HG03342 (cell line): ENCODE measurements around the gene PAK6.

ENCODE experiments used
- ATAC-seq: cut with Tn5 transposase; IDR thresholded peaks from one replicate; pipeline ENCODE4 v1.9.1; 2021; ENCODE audit warnings: mild to moderate bottlenecking, moderate library complexity; ENCODE audit not compliant: unreplicated experiment

Gene PAK6

DNA sequence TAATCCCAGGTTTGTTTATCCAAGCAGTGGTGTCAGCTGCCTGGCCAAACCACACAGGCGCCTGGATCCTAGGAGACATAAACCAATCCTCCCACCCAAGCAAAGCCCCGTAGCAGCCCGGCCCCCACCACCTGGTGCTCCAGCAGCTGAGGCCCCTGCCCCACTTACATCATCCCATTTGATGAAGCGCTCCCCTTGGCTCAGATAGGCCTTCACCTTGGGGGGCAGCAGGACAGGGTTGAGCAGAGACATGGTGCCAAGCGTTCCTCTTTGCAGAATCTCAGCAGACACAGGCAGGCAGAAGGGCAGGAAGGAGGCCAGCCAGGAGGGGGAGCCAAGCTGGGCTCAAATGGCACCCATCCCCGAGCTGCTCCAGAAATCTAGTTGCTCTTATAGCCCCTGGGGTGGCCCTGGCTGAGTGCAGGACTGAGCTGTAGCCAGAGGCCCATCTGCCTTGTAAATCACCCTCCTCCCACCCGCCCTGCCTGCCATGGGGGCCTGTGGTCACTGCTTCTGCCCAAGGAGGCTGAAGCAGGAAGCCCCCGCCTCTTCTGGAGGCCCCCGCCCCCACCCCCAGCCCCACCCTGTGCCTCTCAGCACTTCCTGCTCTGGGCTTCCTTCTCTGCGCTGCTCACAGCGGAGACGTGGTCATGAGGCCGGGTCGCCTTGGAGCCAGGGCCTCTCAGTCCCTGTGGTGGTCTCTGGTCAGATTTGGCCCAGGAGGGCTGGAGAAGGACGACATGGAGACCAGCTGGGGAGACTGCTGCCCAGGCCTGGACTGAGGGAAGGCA is 68.8 kb downstream of the PAK6 start, which contains the start of gene PLCB2:
Gene PLCB2, minus strand, starts transcription at position 515 of the 791 bp plus-strand sequence. Its CDS starts 263 bp downstream, at position 252.
- peak; percentile 45 for ATAC-seq

DNA sequence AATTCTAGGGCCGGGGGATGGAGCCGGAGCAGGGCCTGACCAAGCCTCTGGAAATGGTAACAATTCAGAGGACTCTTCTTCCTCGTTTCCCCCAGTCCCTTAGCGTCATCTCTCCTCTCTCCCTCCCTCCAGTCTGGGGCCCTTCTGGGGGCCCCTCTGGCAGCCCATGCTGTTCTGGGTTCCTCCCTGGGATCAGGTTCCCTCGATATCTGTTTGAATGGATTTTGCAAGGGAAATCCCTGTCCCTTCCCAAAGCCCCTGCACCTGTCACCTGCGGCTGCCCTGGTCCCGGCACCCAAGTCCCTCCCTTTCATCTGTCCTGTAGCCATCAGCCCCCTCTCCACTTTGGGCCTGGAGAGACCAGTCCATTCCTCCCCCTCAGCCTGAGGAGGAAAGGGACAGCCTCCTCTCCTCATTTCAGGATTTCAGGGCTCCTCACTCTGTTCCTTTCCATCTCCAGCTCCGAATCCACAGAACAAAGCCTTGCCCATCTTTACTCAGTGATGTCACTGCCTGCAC is 70.5 kb downstream of the PAK6 start:
- no peak for ATAC-seq

DNA sequence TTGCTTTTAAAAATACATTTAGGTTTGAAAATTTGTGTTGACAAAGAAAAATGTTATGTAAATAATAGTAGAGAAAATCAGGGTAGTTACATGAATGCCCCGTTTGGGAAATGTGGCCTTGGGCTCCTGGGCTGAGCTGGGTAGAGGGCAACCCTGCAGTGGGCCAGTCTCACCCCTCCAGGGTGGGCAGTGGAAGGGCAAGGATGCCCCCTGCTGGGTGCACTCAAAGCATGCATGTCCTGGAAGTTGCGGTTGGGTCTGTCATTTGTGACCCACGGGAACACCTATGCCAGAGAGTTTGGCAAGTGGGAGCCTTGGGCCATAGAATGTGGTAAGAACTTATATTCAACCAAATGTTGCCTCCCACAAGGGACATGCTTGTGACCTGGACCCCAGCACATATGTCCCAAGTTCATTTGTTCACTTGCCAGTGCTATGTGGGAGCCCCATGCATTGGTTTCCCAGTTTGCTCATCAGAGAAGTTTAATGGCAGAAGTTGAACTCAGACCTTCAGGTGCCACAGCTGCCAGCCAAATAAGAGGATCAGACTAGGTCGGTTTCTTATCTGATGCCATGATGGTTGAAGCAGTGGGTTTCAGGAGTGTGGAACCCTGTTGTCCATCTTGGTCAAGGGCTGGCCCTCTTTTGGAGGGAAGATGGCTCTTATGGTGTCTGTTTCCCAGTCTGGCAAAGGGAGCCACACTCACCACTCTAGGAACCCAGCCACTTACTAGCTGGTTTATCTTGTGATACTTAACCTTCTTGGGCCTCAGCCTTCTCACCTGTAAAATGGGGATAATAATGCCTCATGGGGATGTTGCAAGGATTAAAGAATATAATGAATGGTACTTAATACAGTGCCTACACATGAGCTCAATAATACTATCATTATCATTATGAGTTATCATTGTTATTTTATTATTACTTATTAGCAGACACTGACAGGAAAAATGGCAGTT is 71.4 kb downstream of the PAK6 start:
- ATAC-seq: no peak

DNA sequence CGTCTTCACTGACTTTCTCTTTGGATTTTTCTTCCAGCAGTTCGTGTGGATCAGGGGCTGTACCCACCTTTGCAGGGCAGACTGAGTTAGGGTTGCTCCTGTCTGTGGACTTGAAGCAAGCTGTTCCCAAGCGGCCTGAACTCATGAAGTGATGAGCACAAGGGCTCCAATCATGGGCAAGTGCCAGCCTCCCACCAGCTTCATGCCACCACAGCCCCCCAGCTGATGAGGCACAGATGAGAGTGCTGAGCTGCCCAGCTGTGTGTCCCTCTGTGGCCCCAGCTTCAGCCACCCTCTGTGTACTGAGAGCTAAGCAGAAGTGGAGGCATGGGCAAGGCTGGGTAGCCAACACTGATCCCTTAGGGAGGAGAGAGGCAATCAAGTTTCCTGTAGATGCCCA is 72.1 kb downstream of the PAK6 start:
- ATAC-seq: no peak

DNA sequence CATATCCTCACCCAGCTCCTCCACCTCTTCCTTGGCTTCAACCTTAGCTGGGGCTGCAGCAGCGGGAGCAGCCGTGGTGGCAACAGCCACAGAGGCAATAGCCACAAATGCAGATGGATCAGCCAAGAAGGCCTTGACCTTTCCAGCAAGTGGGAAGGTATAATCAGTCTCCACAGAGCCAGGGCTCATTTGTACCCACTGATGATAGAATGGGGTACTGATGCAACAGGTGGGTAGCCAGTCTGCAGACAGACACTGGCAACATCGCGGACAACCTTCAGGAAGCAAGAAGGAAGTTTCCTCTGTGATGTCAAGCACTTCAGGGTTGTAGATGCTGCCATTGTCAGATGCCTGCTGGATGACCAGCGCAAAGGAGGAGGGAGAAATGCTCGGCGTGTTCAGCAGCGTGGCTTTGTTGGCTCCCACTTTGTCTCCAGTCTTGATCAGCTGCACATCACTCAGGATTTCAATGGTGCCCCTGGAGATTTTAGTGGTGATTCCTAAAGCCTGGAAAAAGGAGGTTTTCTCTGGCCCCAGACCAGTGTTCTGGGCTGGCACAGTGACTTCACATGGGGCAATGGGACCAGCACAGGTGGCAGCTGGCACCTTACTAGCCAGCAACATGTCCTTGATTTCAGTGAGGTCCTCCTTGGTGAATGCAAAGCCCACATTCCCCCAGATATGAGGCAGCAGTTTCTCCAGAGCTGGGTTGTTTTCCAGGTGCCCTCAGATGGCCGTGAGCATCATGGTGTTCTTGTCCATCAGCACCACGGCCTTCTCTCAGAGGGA is 73.7 kb downstream of the PAK6 start:
- ATAC-seq: no peak

DNA sequence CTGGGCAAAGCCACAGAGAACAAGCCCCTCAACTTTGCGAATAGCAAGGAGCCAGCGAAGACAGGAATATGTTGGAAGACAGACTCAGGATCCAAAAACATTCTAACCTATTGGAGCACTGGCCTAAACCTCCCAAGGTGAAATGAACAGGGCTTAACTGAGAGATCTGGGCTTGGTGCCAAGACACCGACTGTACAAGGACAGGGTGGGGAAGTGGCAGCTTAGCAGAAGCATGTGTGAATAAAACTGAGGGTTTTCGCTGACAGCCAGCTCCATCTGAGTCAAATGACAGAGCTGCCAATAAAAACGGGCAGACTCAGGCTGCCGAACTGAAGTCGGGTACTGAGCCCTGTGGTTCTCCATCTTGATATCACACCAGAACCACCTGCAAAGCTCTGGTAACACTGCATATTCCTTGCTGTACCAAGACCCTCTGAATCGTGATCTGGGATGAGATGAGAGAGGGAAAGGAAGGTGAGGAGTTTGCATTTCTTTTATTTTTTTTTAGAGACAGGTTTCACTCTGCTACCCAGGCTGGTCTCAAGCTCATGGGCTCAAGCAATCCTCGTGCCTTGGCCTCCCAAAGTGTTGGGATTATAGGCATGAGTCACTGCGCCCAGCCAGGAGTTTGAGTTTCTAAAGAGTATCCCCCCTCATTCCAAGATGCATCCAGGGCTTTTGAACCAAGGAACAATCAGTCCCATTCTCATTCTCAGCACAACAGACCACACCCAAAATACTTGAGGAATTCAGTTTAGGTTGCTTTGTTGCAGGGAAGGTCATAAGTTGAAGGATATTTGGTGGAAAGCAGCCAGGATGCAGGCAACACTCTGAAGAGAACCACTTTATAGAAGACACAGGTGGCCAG is 74.9 kb downstream of the PAK6 start:
- ATAC-seq: no peak

DNA sequence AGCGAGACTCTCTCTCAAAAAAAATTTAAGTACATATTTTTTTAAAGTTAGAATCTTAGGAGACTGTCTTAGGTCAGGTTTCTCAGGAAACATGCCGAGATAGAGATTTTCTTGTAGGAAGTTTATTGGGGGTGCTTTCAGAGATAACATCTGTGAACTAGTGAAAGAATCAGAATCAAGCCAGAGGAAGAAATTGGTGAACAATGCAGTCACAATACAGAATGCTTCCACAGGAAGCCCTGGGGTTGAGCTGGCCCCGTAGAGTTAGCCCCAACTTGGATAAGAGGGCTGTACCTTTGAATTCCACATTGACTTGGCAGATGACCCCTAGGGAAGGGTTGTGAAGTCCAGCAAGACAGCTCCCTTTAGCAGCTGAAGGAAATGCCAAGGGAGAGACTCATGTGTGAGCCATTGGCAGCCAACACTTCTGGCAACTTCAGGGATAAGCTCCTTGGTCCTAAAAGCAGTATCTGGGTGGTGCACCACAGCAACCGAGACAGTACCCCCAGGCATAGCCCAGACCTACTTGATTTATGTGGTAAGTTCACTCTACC is 75.9 kb downstream of the PAK6 start:
- no peak for ATAC-seq

DNA sequence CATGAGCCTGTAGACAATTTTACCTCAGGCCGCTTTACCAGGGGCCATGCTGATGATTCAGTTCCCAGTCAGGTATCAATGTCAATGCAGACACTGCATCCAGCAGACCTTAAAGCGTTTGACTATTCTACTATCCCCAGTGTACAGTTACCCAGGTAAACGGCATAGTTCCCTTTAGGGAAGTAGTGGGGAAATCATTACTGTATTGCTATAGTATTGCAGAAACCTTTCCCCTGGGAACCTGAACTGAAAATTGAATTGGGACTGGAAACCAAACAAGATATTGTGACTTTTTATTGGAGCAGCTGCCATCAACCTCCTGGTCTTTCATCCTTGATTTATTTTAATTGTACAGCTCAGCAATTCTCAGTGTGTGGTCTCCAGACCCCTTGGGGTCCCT is 78.1 kb downstream of the PAK6 start:
- no peak for ATAC-seq

DNA sequence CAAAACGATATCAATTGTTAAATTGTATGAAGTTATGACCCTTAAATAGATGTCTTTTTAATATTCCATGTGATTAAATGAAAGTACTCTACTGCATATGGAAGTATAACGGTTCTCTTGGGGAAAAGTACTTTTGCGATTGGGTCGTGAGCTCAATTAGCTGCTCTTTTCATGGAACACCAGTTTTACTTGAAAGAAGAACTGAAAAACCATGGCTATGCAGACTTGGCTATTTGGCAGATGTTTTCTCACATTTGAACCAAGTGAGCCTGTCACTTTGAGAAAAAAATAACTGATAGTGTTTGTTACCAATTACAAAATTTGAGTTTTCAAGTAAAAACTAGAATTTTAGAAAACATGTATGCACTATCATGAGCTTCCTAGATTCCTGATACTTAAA is 78.7 kb downstream of the PAK6 start:
- no peak for ATAC-seq

DNA sequence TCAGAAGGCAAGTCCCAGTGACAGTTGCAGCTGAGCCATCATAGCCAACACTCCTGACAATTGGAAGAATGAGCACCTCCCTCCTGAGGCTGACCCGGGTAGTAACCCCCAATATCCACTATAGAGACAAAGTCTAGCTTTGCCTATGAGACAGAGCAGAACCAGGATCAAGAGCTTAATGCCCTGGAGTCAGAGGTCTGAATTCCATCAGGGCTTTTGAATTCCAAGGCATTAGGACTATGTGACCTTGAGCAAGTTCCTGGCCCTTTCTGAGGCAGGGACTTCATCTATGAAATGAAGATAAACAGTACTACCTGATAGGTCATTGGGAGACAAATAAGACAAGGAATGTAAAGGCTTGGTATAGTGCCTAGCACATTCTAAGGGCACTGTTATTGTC is 81.5 kb downstream of the PAK6 start:
- no peak for ATAC-seq

DNA sequence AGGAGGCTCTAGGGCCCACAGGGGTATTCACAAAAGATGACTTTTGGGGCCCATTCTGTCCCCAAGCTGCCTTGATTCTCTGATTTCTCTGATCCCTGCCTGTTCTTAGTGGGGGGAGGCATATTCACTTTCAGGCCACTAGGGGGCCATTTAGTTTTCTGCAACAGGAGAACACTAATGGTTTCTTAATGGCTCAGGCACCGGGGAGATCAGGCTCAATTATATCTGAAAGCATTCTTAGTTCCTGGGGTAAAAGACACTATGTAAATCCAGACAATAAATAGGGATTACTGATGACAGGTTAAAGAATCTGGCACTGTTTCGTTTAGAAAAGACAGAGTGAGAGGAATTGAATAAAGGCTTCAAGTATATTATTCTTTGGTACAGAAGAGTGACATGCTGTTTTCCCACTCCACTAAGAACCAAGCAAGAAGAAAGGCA is 82.1 kb downstream of the PAK6 start:
- ATAC-seq: no peak

DNA sequence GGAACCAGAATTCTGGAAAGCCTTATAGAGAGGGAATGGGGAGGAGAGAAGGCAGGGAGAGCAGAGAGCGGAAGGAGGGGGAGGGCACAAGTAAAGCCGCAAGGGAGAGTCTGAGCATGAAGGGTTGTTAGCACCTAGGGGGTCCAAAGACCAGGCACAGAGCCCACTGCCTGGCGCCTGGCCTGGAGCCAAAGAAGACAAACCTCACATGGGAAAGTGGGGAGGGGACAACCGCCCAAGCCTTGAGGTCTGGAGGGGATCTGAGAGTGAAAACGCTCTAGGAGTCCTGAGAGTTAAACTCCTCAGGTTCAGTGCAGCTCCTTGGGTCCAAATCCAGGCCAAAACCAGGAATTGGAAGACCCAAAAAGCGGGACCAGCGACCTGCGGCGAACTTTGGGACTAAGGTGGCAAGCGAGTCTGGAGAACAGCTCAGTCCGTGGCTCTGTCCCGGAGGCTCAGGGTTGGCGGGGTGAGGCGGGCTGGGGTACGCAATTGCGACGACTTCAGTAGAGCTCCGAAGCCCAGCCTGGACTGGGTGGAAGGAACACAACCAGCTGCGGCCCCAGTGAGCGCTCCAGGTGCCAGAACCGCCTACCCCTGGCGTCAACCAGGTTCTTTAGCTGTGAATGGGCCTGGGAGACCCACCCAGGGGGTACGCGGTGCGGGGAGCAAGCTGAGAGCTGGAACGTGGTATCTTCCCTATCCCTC is 83.8 kb downstream of the PAK6 start:
- ATAC-seq: no peak

DNA sequence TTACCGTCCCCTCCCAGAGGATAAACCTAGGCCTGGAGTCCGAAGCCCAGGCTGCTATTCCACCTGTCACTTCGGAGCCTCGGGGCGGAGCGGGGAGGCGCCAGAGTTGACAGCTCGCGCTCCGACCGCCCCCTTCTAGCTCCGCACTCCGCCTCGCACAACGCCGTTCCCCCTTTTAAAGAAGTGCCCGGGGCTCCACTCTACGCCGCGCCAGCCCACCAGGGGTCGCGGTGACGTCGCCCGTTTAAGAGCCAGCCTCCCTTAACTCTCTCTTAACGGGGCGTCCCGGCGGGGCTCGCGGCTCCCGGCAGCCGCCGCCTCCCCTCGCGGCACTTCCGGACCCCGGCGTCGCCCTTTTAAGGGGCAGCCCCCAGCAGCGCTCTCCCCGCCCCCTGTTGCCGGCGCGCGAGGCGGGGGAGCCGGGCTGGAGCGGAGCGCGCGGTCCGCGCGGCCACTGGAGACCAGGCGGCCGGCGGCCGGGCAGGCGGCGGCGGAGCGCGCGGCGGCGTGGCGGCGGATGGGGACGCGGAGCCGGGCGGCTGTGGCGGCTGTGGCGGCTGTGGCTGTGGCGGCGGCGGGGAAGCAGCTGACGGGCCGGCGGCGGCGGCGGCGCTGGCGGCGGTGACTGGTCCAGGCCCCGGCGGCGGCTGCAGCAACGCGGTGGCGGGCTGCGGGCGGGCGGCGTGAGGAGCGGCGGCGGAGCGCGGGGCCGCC is 84.5 kb downstream of the PAK6 start, which contains the start of gene INAFM2:
Gene INAFM2, plus strand, starts transcription at position 454 of the 714 bp plus-strand sequence. CDS start 364 bp downstream, outside the sequence.
- peak; percentile 85 for ATAC-seq

DNA sequence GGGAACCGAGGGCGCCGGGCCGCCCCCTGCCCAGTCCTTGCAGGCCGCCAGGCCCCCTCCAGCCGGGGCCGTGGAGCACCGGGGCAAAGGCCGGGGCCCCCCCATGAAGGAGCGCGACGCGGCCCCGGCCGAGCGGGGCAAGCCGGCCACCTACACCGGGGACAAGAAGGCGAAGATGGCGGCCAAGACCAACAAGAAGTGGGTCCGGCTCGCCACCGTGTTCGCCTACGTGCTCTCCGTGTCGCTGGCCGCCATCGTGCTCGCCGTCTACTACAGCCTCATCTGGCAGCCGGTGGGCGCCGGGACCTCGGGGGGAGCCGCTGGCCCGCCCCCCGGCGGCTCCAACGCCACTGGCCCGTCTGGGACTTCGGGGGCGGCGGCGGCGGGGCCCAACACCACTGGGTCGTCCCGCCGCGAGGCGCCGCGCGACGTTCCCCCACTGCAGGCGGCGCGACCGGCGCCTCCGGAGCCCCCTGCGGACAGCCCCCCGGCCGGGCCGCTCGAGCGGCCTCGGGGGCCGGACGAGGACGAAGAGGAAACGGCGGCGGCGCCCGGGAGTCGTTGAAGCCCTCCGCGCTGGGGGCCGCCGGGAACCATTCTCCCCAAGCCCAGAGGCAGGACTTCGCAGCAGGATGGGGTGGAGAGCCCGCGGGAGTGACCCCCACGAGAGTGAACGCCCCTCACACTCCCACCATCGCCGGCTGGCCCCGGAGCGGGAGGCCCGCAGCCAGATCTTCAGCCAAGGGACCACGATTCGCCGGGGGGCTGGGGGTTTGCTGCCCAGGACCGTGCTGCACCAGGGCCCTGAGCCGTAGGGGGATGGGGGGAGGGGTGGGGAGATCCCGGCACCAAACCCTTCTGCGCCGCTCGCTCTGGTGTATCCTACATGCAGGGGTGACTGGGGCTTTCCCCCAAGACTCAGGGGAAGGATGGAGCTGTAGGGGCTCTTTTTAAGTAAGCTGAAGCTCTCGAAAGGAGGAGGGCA is 85.4 kb downstream of the PAK6 start:
- peak; percentile 1 for ATAC-seq

DNA sequence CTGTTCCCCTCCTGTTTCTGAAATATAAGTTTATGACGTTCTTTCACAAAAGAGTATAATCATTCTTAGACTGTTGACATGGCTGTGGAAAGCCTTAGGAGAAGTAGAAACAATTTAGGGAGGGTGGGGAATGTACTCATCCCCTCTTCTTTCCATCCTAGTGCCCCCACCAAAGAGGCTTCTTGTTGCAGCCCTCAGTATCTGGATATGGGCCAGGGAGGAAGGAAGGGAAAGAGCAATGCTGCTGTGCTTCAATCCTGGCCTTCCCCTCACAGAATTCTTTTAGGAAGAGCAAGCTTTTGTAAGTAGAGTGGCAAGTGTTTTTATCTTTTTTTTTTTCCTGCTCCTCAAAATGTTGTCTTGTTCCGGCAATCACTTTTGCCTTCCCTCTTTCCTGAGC is 86.3 kb downstream of the PAK6 start:
- ATAC-seq: no peak

DNA sequence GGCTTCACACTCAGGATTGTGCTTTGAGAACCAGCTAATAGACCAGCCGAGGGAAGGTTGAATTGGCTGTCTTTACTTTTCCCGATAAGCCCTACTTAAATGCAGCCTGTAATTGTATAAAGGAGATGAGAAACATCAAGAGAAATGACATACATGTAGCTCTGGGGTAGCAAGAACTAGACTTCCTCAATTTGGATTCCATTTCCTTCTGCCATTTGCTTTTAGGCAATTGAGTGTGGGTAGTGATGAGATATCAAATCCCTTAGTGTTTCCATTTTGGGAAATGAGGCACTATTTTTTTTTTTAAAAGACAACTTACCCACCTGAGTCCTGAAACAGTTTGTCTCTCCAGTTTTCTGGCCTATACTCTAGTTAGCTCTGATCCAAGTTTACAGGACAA is 86.8 kb downstream of the PAK6 start:
- no peak for ATAC-seq
